Measurements from ENCODE around the gene ZYX. TPM values are rescaled to one million over a fixed set of nuclear protein-coding genes. Genes with fewer than 3 reads are reported as not detected.

The ZYX gene
- total RNA-seq, 2 donors from 2014 or later: 40.2 to 60.6 TPM

GRCh38 chr7:143435266-143435665 is 54.1 kb downstream of the ZYX start:
- no peak overlapping the region for H3K27ac ChIP-seq
- no peaks in the 10 kb centered on the region for H3K4me1 ChIP-seq
- intact Hi-C loops (cut with DNase I): no loop called here
- H3K27me3 ChIP-seq: no peaks in the 10 kb centered on the region
- no peaks in the 10 kb centered on the region for H3K36me3 ChIP-seq (replicated peaks in 1 of 2; ENCODE audit: insufficient read depth in 1 of 2, low read depth in 2 of 2)
- no peaks in the 10 kb centered on the region for H3K9me3 ChIP-seq
- WGBS, 2 donors: 81 to 83% methylated on average over 2 of the region's 2 CpGs
- DNase-seq: no peak
- TF ChIP-seq, protein P1, sequence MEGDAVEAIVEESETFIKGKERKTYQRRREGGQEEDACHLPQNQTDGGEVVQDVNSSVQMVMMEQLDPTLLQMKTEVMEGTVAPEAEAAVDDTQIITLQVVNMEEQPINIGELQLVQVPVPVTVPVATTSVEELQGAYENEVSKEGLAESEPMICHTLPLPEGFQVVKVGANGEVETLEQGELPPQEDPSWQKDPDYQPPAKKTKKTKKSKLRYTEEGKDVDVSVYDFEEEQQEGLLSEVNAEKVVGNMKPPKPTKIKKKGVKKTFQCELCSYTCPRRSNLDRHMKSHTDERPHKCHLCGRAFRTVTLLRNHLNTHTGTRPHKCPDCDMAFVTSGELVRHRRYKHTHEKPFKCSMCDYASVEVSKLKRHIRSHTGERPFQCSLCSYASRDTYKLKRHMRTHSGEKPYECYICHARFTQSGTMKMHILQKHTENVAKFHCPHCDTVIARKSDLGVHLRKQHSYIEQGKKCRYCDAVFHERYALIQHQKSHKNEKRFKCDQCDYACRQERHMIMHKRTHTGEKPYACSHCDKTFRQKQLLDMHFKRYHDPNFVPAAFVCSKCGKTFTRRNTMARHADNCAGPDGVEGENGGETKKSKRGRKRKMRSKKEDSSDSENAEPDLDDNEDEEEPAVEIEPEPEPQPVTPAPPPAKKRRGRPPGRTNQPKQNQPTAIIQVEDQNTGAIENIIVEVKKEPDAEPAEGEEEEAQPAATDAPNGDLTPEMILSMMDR (IDR thresholded peaks at IDR 0.05): no peak
- TF ChIP-seq POLR2A (IDR thresholded peaks at IDR 0.05): no peak
- ATAC-seq: no peak
- H3K4me3 ChIP-seq: no peak overlapping the region

DNA sequence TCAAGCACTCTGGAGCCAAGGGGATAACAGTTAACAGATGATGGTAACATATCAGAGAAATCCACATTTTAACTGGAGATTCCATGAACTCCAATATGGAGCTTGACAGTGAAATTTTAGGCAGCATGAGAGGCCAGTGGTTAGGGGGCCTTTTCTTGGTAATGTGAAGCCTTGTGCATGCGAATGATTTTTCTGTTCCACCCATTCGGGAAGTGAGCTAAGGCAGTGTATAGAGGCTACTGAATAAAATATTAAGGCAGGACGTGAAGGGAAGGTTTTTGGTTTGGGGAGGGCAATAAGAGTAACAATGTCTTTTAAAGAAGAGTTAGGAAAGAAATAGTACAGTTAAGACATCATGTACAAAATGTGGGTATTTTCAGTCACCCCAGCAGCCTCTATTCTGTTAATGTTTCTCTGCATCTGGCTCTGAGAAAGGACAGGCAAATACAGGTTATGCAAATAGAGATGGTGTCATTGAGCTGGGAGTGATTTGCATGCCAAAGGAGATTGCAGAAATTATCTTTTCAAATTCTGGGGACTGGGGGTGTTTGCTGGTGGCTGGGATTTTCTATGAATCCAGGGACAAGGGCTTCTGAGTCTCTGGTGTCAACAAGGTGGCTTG is 55.3 kb downstream of the ZYX start:
- no peaks in the 10 kb centered on the region for H3K4me1 ChIP-seq
- H3K27me3 ChIP-seq: no peaks in the 10 kb centered on the region
- no peak for DNase-seq
- TF ChIP-seq POLR2A (IDR thresholded peaks at IDR 0.05): no peak
- TF ChIP-seq, protein P1 (IDR thresholded peaks at IDR 0.05): no peak
- ATAC-seq: no peak
- intact Hi-C loops (cut with DNase I): no loop called here
- H3K9me3 ChIP-seq: no peaks in the 10 kb centered on the region
- H3K4me3 ChIP-seq: no peak overlapping the region
- no peaks in the 10 kb centered on the region for H3K36me3 ChIP-seq (replicated peaks in 1 of 2; ENCODE audit: insufficient read depth in 1 of 2, low read depth in 2 of 2)
- no peak overlapping the region for H3K27ac ChIP-seq
- WGBS, 2 donors: 87 to 88% methylated on average over 3 of the region's 3 CpGs

DNA sequence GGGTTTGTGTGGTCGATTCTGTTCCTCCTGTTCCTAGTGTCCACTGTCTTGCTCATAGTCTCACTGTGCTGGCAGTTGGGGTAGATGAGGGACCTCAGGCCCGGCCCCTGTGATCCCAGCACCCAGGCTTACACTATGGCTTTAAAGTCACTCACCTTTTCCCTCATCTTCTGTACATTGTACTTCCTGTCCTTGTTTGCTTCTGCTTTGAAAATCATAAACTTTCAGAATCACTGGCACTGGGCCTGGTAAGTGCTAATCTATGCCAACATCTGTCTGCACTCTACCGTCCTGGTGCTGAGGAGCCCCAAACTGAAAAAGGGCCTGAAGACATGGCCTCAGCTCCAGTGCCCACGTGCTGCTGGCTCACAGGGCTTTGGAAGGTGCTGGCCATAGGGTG is 56.4 kb downstream of the ZYX start:
- DNase-seq (no peak), ATAC-seq (no peak)
- Histone ChIP-seq H3K27me3 (no peaks in the 10 kb centered on the region), H3K27ac (no peak overlapping the region), H3K4me1 (no peaks in the 10 kb centered on the region), H3K4me3 (no peak overlapping the region), H3K9me3 (no peaks in the 10 kb centered on the region), H3K36me3 (replicated peaks in 1 of 2; ENCODE audit: insufficient read depth in 1 of 2, low read depth in 2 of 2) (no peaks in the 10 kb centered on the region)
- 49 to 53% methylated on average over 4 of the region's 4 CpGs for WGBS, 2 donors
- intact Hi-C loops (cut with DNase I): no loop called here
- TF ChIP-seq, protein P1 (IDR thresholded peaks at IDR 0.05): no peak
- no peak for TF ChIP-seq POLR2A (IDR thresholded peaks at IDR 0.05)

DNA sequence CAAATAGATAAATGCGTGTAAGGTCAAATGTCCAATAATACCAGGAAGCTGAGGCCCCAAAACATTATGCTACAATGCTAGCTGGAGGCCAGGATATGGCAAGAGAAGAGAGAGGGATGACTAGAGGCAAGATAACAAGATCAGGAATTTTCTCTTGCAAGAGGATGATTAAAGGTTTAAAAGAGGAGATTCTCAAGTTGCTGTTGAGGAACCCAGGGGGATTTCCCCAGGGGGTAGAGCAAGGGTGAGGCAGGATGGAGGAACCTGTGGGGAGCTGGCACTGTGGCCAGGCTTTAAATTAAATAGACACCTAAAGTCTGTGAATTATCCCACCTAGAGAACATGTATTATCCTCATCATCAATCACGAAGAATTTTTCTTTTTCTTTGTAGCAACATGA is 58.7 kb downstream of the ZYX start:
- H3K36me3 ChIP-seq (replicated peaks in 1 of 2; ENCODE audit: insufficient read depth in 1 of 2, low read depth in 2 of 2): no peaks in the 10 kb centered on the region
- H3K4me1 ChIP-seq: no peaks in the 10 kb centered on the region
- TF ChIP-seq, protein P1 (IDR thresholded peaks at IDR 0.05): no peak
- TF ChIP-seq POLR2A (IDR thresholded peaks at IDR 0.05): no peak
- no peak for ATAC-seq
- intact Hi-C loops (cut with DNase I): no loop called here
- H3K27ac ChIP-seq: no peak overlapping the region
- WGBS, 2 donors: 70 to 75% methylated on average over 2 of the region's 2 CpGs
- no peak overlapping the region for H3K4me3 ChIP-seq
- no peak for DNase-seq
- H3K9me3 ChIP-seq: no peaks in the 10 kb centered on the region
- no peaks in the 10 kb centered on the region for H3K27me3 ChIP-seq

Small RNAs within 50 kb of the gene (microRNA-seq; reads per million reads assigned to microRNA genes)
- 0 reads per million in 2 donors for gene MIR6892 (ENCODE audit: borderline number of aligned reads in 2 of 2, borderline replicate concordance in 2 of 2)

Small RNAs within 50 kb of the gene (small RNA-seq; reads per million reads assigned to genes)
- not detected for gene MIR6892

Other genes starting within 250 kb of the ZYX start
- not detected for gene PIP, start 249.3 kb upstream of the ZYX start, total RNA-seq
- gene TAS2R39, start 197.9 kb upstream of the ZYX start, total RNA-seq: not detected
- gene TAS2R40, start 159.3 kb upstream of the ZYX start, total RNA-seq: not detected
- gene GSTK1, start 117.9 kb upstream of the ZYX start, total RNA-seq: 100 to 1,000 TPM in 1 of 2 donors, 10 to 100 TPM in 1; 75.8 to 109 TPM
- gene TMEM139, start 96.4 kb upstream of the ZYX start, total RNA-seq: 10 to 100 TPM; 13.2 to 23.9 TPM
- gene CASP2, start 93.0 kb upstream of the ZYX start, total RNA-seq: 1 to 10 TPM; 4.6 to 9.3 TPM
- gene CLCN1, start 65.2 kb upstream of the ZYX start, total RNA-seq: not detected
- gene FAM131B, start 18.6 kb upstream of the ZYX start, total RNA-seq: under 1 TPM in 1 of 2 donors, not detected in 1; 0.26 TPM
- gene EPHA1, start 27.5 kb downstream of the ZYX start, total RNA-seq: 10 to 100 TPM in 1 of 2 donors, 1 to 10 TPM in 1; 9.9 to 14.3 TPM
- gene TAS2R60, start 62.1 kb downstream of the ZYX start, total RNA-seq: not detected
- not detected for gene TAS2R41, start 96.5 kb downstream of the ZYX start, total RNA-seq
- 1 to 10 TPM in 1 of 2 donors, not detected in 1; 2.0 TPM for gene CTAGE15, start 190.5 kb downstream of the ZYX start, total RNA-seq
- 1 to 10 TPM in 1 of 2 donors, under 1 TPM in 1; 0.66 to 3.4 TPM for gene TCAF2, start 239.6 kb downstream of the ZYX start, total RNA-seq

All from body of pancreas (tissue), 4 donors.